ENCODE measurements around the gene ARHGAP33.

ARHGAP33 gene

GRCh38 chr19:35811317-35812219 is 36.2 kb downstream of the ARHGAP33 start:
- H3K27ac ChIP-seq: no peak overlapping the region
- H3K4me3 ChIP-seq: no peak overlapping the region
- no peak for DNase-seq (ENCODE audit: low spot score)
- TF ChIP-seq CTCF (IDR thresholded peaks at IDR 0.05): no peak

- no peak for DNase-seq (ENCODE audit: low spot score)
- TF ChIP-seq CTCF (IDR thresholded peaks at IDR 0.05): no peak
- Histone ChIP-seq H3K27ac (no peak within 1 kb of the TSS), H3K4me3 (no peak within 1 kb of the TSS)
Observed at GRCh38 chr19:35812220-35813042, 37.1 kb downstream of the ARHGAP33 start, which contains the start of gene PRODH2. Gene PRODH2, minus strand, starts transcription at chr19:35812845. Its CDS starts 40 bp downstream, at chr19:35812805.

GRCh38 chr19:35813043-35813890 is 37.9 kb downstream of the ARHGAP33 start:
- no peak for TF ChIP-seq CTCF (IDR thresholded peaks at IDR 0.05)
- no peak overlapping the region for H3K27ac ChIP-seq
- H3K4me3 ChIP-seq: no peak overlapping the region
- DNase-seq (ENCODE audit: low spot score): no peak

- no peak for TF ChIP-seq CTCF (IDR thresholded peaks at IDR 0.05)
- Histone ChIP-seq H3K4me3 (no peak overlapping the region), H3K27ac (no peak overlapping the region)
- DNase-seq (ENCODE audit: low spot score): no peak
Observed at GRCh38 chr19:35816262-35816661, 40.9 kb downstream of the ARHGAP33 start.

GRCh38 chr19:35816846-35817245 is 41.5 kb downstream of the ARHGAP33 start:
- DNase-seq (ENCODE audit: low spot score): no peak
- Histone ChIP-seq H3K27ac (no peak overlapping the region), H3K4me3 (no peak overlapping the region)
- no peak for TF ChIP-seq CTCF (IDR thresholded peaks at IDR 0.05)

GRCh38 chr19:35818445-35818844 is 43.1 kb downstream of the ARHGAP33 start:
- DNase-seq (ENCODE audit: low spot score): no peak
- no peak overlapping the region for H3K4me3 ChIP-seq
- H3K27ac ChIP-seq: no peak overlapping the region
- no peak for TF ChIP-seq CTCF (IDR thresholded peaks at IDR 0.05)
